Keratinocyte (primary cell): Measurements from ENCODE around the gene TRMT1. TPM values are rescaled to one million over a fixed set of nuclear protein-coding genes. Genes with fewer than 3 reads are reported as not detected.

Experiments
- DNase-seq: peaks from one replicate; pipeline ENCODE4 v3.0.0-alpha.2; 2011; ENCODE audit warnings: low read depth, missing footprints, low spot score
- FAIRE-seq: peaks from 2 replicates; lab custom pipeline; 2011; peaks lifted over from hg19 to GRCh38; lab: Jason Lieb, UNC
- H2AFZ ChIP-seq: 2 replicates; pipeline ENCODE4 v1.6.0; 2012; ENCODE audit warnings: low read length, control low read depth, inconsistent platforms; ENCODE audit not compliant: control insufficient read depth
- H3K27ac ChIP-seq: 2 replicates; pipeline ENCODE4 v1.5.1; 2011; ENCODE audit warnings: low read length; ENCODE audit not compliant: control insufficient read depth, insufficient read depth
- H3K27me3 ChIP-seq: 3 replicates; pipeline ENCODE4 v1.6.0; 2011; ENCODE audit warnings: low read length; ENCODE audit not compliant: control insufficient read depth, insufficient read depth; ENCODE audit errors: extremely low read depth
- H3K36me3 ChIP-seq, 2 experiments: 2 replicates in 1 of 2; 3 replicates in 1 of 2; pipeline ENCODE4 v1.5.1; 2011; ENCODE audit warnings: low read length in 2 of 2, mild to moderate bottlenecking in 1 of 2; ENCODE audit not compliant: control insufficient read depth in 2 of 2, insufficient read depth in 2 of 2; ENCODE audit errors: extremely low read depth in 1 of 2
- H3K4me1 ChIP-seq: 3 replicates; pipeline ENCODE4 v1.5.1; 2011; ENCODE audit warnings: low read length; ENCODE audit not compliant: control insufficient read depth, insufficient read depth; ENCODE audit errors: extremely low read depth
- H3K4me2 ChIP-seq: 3 replicates; pipeline ENCODE4 v1.6.0; 2011; ENCODE audit warnings: low read depth, low read length; ENCODE audit not compliant: control insufficient read depth, insufficient read depth; ENCODE audit errors: extremely low read depth
- H3K4me3 ChIP-seq, 3 experiments: fragments of 200-600 bp in 1 of 3; sonication (generic) in 1 of 3; 2 replicates in 2 of 3; 3 replicates in 1 of 3; pipeline ENCODE4 v1.5.1; 2011 to 2016; ENCODE audit warnings: low read length in 3 of 3, mild to moderate bottlenecking in 3 of 3, control low read depth in 2 of 3, inconsistent platforms in 1 of 3, low read depth in 1 of 3, mixed read lengths in 1 of 3, mixed run types in 1 of 3, moderate library complexity in 1 of 3; ENCODE audit not compliant: control insufficient read depth in 2 of 3, insufficient read depth in 2 of 3; ENCODE audit errors: extremely low read depth in 1 of 3
- H3K79me2 ChIP-seq: 2 replicates; pipeline ENCODE4 v1.6.0; 2012; ENCODE audit warnings: low read length; ENCODE audit not compliant: control insufficient read depth, insufficient read depth
- H3K9ac ChIP-seq: 3 replicates; pipeline ENCODE4 v1.6.0; 2011; ENCODE audit warnings: low read length; ENCODE audit not compliant: control insufficient read depth, insufficient read depth; ENCODE audit errors: extremely low read depth
- H3K9me1 ChIP-seq: 3 replicates; pipeline ENCODE4 v1.6.0; 2011; ENCODE audit warnings: low read length; ENCODE audit not compliant: control insufficient read depth, insufficient read depth; ENCODE audit errors: extremely low read depth
- H3K9me3 ChIP-seq: 2 replicates; pipeline ENCODE4 v1.5.1; 2012; ENCODE audit warnings: low read depth, low read length; ENCODE audit not compliant: control insufficient read depth
- H4K20me1 ChIP-seq: 3 replicates; pipeline ENCODE4 v1.6.0; 2011; ENCODE audit warnings: low read length; ENCODE audit not compliant: control insufficient read depth, insufficient read depth; ENCODE audit errors: extremely low read depth
- CTCF ChIP-seq, 3 experiments: IDR thresholded peaks in 1 of 3; conservative IDR thresholded peaks in 1 of 3; optimal IDR thresholded peaks in 1 of 3; 2 replicates in 2 of 3; 3 replicates in 1 of 3; pipeline versions ENCODE3 to v1.5.1; 2011; ENCODE audit warnings: low read length in 3 of 3, mild to moderate bottlenecking in 3 of 3, moderate library complexity in 2 of 3, control low read depth in 1 of 3, inconsistent platforms in 1 of 3; ENCODE audit not compliant: insufficient read depth in 2 of 3; ENCODE audit errors: extremely low read depth in 1 of 3
- EZH2 ChIP-seq: IDR thresholded peaks from one replicate; pipeline ENCODE4 v1.6.1; 2012; ENCODE audit warnings: inconsistent platforms, mild to moderate bottlenecking, low read length, moderate library complexity
- dilution Hi-C: fragments of 300-500 bp; cut with MboI; formaldehyde crosslinking; loops from one replicate; pipeline ENCODE4 v1.7.0; 2020; ENCODE audit warnings: low sequenced_read_pairs; ENCODE audit not compliant: extremely low pct_ligation_motif_present
- polyA plus RNA-seq, 5 experiments: library from polyadenylated mRNA; depleted of rRNA in 3 of 5; stranded (reverse) in 3 of 5; stranded (forward) in 1 of 5; unstranded in 1 of 5; fragments of >200 nt; gene quantifications; 1 replicate in 1 of 5; 2 replicates in 3 of 5; 3 replicates in 1 of 5; pipeline versions ENCODE4 v1.2.1 to v1.2.3, GENCODE V29; 2011 to 2012; ENCODE audit warnings: missing spikeins in 2 of 5, low read depth in 1 of 5, low replicate concordance in 1 of 5

TRMT1 gene
- polyA plus RNA-seq, 1 donor (not counting 4 experiments of a cell fraction or from before 2014, with no cell fraction given) = 30.9 TPM

DNA sequence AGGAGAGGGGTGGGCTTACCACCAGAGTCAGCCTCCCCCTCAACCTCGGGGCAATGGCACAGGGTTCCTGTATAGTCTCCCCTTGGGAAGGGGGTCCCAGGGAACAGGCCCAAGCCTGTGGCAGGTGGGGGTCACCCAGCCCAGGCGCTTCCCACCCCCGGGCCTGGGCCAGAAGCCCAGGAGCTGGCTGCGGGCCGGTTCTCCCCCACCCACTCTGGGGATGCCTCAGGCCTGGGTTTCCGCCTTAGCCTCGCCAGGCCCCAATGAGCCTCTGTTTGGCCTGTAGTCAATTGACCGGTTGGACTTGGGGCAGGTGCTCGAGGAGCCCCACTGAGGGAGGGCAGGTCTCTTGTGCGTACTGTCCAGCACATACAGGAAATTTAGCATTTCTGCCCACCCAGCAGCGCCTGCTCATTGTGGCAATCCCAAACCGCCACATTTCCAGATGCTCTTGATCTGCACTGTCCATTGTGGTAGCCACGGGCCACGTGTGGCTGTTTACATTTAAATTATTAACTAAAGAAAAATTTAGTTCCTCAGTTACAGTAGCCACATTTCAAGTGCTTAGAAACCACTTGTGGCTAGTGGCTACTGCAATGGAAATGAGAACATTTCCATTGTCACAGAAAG, 23.8 kb downstream of the TRMT1 start:
- Histone ChIP-seq H4K20me1 (no peaks in the 10 kb centered on the region), H3K9me3 (no peaks in the 10 kb centered on the region), H3K79me2 (no peaks in the 10 kb centered on the region), H2AFZ (no peak overlapping the region), H3K36me3 (peaks cover 4% of the 10 kb centered on the region in 2 experiments), H3K4me3 (no peak overlapping the region), H3K27me3 (no peaks in the 10 kb centered on the region), H3K9me1 (no peaks in the 10 kb centered on the region), H3K4me2 (no peak overlapping the region), H3K27ac (no peak overlapping the region), H3K9ac (no peak overlapping the region), H3K4me1 (no peaks in the 10 kb centered on the region)
- no peak for DNase-seq
- no peak for TF ChIP-seq EZH2
- no peak for TF ChIP-seq CTCF (optimal IDR thresholded peaks at IDR 0.05 in 1 of 3, IDR thresholded peaks at IDR 0.05 in 1 of 3, conservative IDR thresholded peaks at IDR 0.05 in 1 of 3; ENCODE audit: extremely low read depth in 1 of 3, insufficient read depth in 2 of 3, low read length in 3 of 3)
- dilution Hi-C loops = no loop called here
- no peak for FAIRE-seq

- no peak for FAIRE-seq
- Histone ChIP-seq H3K9ac (no peak overlapping the region), H3K36me3 (peaks cover 4% of the 10 kb centered on the region in 2 experiments), H3K4me3 (no peak overlapping the region), H3K9me1 (no peaks in the 10 kb centered on the region), H3K27me3 (no peaks in the 10 kb centered on the region), H2AFZ (no peak overlapping the region), H3K4me2 (no peak overlapping the region), H3K27ac (no peak overlapping the region), H3K79me2 (no peaks in the 10 kb centered on the region), H4K20me1 (no peaks in the 10 kb centered on the region), H3K4me1 (no peaks in the 10 kb centered on the region), H3K9me3 (no peaks in the 10 kb centered on the region)
- TF ChIP-seq CTCF (optimal IDR thresholded peaks at IDR 0.05 in 1 of 3, IDR thresholded peaks at IDR 0.05 in 1 of 3, conservative IDR thresholded peaks at IDR 0.05 in 1 of 3; ENCODE audit: extremely low read depth in 1 of 3, insufficient read depth in 2 of 3, low read length in 3 of 3) (no peak), EZH2 (no peak)
- DNase-seq = no peak
- dilution Hi-C loops = no loop called here
These were observed 24.4 kb downstream of the TRMT1 start for GRCh38 chr19:13092158-13092543.
